HT-29 (cell line): Measurements from ENCODE around the gene RGS14. TPM values are rescaled to one million over a fixed set of nuclear protein-coding genes. Genes with fewer than 3 reads are reported as not detected.

ENCODE experiments used
- DNase-seq: peaks from one replicate; pipeline ENCODE4 v3.0.0-alpha.2; 2015; ENCODE audit warnings: low spot score
- total RNA-seq: library from RNA; depleted of rRNA; stranded (reverse); fragments of >200 nt; shearing (Covaris generic); gene quantifications from 2 replicates; pipeline ENCODE4 v1.2.3, GENCODE V29; 2014

RGS14 gene
- total RNA-seq, 1 experiment from 2014 or later = 48.9 TPM

DNA sequence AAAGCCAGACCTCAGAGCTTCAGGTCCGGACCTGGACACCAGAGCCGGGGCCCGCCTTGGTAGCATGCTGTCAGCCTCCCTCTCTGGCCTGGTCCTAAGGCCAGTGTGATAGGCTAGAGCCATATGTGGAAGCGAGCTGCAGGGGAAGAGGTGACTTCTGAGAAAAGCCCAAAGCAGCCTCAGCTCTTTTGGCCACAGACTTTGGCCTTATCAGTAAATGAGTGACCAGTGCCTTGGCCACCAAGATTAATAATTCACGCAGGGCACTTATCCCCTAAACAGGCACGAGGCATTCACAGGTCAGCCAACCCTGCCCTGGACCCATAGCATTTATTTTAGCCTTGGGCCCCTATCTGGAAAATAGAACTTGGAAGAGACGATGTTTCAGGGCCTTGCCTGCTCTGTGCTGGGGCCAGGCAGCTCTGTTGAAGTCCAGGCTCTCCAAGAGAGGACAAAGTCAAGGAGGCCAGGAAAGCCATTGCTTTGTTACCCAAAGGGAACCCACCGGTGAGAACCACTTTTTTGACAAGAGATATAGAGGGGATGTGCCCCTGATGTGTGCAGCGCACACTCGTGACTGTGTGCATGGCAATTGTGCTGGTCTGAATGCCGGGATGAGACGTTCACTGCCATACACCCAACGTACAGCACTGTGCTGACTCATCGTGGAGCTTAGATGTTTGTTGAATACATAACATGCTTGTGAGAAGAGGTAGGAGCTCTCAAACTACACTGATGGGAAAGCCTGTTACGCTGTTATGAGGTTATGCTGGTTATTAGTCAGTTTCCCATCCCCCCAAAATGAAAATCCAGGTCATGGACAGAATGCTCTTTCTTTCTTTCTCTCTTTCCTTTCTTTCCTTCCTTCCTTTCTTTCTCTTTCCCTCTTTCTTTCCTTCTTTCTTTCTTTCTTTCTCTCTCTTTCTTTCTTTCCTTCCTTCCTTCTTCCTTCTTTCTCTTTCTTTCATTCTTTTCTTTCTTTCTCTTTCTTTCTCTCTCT is 21.5 kb downstream of the RGS14 start:
- peak; percentile 74 for DNase-seq

DNA sequence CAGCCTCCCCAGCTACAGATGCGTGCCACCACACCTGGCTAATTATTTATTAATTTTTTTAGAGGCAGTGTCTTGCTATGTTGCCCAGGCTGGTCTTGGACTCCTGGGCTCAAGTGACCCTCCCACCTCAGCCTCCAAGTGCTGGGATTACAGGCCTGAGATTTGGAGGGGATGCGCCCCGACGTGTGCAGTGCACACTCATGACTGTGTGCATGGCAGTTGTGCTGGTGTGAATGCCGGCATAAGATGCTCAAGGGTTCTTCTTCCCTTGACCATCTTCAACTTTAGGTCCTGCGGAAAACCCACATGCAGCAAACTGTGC is 23.0 kb downstream of the RGS14 start:
- no peak for DNase-seq

DNA sequence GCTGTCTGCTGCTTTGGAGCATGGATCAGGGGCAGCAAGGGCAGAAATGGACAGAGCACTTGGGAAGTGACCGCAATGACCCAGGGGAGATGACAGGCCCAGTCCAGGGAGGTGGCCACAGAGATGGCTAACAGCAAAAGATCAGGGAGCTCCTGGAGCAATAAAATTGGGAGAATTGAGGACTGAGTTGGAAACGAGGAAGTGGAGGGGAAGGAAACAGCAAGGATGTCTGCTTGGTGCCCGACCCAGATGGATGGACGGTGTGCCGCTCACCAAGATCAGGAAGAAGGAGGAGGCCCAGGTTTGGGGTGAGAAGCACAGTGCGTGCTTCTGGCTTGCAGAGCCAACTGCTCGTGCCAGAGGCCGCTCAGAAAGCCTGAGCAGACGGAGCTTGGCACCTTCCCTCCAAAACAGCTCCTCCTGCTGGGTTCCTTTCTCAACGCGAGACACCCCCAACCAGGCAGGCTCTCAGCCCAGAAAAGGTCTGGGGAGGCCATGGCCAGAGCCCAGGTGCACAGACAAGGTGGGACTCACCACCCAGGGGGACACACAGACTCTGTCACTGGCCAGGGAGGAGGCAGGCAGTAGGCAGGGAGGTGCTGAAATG is 24.8 kb downstream of the RGS14 start:
- DNase-seq = peak; percentile 57

DNA sequence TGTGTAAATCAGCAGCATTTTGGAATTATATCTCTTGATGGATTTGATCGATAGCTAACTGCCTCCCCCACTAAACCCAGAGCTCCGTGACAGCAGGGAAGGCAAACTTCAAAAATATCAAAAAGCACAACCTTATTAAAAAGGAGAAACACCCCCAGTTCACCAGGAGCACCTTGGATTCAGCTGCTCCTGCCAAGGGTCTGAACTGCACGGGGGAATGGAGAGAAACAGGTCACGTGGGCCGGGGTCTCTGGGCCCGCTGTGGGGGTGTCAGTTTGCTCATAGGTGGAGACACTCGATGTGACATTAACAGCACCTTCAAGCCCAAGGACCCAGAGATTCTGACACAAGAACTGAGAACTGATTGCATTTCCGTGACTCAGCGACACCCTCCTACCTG is 25.5 kb downstream of the RGS14 start:
- no peak for DNase-seq

DNA sequence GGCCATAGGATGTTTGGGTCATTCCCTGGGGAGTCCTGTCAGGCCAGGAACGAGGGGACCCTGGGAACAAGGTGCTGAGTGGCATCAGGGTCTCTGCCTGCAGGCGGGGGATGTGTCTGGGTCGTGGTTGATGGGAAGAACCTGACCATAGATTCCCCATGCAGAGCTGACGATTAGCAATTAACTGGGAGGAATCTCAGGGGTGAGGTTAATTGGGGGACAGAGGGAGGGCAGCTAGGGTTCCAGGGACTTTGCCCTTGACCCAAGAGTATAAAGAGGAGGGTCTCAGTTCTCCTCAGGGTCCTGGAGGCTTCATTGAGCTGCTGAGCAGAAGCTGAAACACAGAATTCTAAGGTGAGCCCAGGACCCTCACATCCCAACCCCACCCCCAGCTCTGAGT is 26.4 kb downstream of the RGS14 start, which contains the start of gene SLC34A1:
SLC34A1 (plus strand) TSS at position 301 of the 400 bp plus-strand sequence. CDS start 1,308 bp downstream, outside the sequence.
- DNase-seq = no peak

DNA sequence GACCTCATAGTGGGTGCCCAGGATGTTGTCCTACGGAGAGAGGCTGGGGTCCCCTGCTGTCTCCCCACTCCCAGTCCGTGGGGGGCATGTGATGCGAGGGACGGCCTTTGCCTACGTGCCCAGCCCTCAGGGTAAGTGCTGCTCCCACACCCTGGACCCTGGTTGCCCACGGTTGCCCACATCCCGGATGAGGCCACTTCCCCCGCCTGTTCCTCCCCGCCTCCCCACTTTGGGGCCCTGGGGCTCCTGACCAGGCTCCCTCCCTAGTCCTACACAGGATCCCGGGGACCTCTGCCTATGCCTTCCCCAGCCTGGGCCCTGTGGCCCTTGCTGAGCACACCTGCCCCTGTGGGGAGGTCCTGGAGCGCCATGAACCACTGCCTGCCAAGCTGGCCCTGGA is 28.0 kb downstream of the RGS14 start:
- no peak for DNase-seq

DNA sequence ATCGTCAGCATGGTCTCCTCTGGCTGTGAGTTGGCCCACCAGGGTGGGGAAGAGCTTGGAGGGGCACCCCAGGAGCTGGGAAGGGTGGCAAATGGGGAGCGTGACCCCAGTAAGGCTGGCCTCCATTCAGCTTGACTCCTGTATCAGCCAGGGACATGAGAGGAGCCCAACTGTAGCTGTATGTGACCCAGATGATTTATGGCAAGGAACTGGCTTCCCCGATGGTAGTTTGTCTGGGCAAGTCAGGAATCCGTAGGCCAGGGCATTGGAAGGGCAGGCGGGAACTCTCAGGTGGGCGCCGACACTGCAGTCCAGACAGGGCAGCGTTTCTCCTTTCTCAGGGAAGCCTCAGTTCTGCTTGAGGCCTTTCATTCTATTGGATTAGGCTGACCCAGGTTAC is 28.8 kb downstream of the RGS14 start:
- no peak for DNase-seq

DNA sequence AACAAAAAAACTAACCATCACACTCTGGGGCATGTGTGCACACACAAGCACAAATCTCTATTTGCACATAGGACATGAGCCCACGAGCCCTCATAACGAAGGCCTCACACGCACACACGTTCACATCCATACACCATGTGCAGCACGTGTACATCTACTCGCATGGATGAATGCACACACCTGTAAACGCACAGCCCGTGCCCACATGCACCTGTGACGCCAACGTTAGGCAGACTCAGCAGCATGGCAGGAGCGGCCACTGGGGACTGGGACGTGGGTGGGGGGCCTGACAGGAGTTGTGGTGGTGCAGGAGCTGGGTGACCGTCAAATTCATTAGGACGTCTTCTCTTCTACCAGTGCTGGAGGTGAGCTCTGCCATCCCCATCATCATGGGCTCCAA is 29.7 kb downstream of the RGS14 start:
- DNase-seq = no peak

DNA sequence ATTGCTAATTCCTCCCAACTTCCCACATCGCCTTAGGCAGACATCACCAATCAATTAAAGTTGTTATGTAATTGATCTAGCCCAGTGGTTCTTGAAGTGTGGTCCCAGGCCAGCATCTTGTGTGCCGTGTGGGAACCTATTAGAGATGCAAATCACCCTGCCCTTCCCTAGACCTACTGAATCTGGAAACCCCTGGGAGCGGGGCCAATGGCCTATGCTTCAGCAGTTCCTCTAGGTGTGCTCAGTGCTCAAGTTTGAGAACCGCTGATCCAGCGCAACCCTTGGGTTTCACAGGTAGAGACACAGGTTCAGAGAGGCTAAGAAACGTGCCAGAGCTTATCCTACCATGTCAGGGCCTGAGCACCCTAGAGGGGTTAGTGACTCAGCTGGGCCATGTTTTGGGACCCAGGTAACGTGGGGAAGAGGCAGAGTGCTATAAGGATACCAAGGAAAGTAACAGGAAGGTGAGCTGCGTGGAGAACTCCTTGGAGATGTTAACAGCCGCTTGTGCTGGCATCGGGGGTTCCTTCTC is 30.9 kb downstream of the RGS14 start:
- no peak for DNase-seq

DNA sequence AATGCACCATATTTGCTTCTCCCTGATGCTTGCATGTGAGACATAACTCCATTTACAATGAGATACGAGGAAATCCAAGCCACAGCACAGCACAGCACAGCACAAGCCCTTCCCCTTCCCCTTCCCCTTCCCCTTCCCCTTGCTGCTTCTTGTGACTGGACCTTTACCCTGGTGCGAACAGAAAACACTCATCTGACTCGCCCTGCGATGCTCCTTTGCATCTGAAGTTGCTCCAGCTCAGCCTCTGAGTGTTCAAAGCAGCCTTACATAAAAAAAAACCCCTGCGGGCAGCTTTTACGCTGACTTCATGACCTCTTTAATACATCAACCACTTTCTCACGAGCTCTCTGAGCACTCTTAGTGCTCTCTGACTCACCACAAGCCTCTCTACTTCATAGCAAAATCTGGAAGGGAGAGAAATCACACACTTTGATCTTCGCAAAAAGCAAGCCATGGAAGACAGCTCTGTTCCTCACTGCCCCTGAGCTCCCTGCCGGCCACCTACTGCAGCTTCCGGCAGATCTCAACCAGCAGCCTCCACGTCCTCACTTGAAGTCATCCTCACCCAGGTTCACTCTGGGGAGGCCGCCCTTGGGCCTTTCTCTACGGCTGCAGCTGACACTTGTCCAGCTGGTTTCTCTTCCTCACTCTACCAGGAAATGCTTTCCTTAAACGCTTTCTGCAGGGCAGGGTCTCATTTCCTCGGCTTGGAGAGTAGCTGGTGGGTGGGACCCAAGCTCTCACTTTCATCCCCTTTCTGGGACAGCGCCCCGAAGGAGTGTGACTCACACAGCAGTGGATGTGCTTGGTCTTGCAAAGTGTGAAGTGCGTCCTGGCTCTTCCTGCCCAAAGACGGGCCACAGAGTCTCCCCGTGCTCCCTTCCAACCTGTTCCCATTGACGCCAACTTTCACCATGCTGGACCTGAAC is 31.8 kb downstream of the RGS14 start:
- peak; percentile 64 for DNase-seq

DNA sequence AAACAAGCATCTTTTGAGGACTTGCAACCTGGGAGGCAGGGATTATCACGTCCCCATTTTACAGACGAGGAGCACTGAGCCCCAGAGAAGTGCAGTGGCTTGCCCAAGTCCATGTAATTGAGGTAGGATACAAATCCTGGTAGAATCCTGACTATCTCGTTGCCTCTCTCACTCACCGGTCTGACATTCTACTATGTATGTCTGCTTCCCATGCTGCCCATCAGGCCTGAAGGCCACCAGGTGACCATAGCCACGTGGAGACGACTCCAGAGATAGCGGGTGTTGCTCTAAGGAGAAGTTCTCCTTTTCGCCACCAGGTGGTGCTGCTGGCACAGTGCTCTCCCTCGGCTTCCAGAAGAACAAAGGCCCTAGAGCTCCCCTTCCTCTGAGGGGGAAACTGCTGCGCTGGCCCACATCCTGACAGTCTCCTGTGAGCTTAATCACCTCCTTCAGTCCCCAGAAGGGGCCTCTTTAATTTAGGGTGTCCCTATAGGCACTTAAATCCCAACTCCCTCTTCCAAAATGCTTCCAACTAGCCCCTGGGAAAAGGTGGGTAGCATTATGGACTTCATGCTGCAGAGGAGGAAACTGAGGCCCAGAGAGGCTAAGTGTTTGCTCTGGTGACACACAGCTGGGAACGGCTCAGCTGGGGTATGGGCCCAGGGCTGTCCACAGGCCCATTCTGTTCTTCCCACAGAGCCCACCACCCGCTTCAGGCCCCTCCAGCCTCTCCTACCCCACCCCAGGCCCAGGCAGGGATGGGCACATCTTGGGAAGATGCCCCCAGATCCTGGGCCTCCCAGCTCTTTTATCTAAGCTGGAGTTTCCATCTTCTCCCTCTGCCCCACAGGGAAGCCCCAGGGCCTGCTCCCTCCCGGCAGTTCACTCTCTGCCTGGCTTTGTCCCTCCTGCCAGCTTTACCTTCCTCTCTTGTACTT is 32.9 kb downstream of the RGS14 start:
- DNase-seq = peak; percentile 95

DNA sequence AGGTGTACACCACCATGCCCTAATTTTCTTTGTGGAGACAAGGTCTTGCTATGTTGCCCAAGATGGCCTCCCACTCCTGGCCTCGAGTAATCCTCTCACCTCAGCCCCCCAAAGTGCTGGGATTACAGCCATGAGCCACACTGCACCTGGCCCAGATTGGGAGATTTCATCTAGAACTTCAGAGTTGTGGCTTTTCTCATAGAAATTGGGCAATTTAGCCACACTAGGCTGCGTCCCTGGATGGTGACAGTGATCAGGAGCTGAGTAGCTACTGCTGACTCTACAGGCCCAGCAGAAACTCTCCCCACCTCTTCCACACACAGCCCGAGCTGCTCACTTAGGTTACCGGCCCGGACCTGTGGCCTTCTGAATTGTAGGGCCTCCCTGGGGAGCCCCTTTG is 35.0 kb downstream of the RGS14 start:
- DNase-seq = no peak

DNA sequence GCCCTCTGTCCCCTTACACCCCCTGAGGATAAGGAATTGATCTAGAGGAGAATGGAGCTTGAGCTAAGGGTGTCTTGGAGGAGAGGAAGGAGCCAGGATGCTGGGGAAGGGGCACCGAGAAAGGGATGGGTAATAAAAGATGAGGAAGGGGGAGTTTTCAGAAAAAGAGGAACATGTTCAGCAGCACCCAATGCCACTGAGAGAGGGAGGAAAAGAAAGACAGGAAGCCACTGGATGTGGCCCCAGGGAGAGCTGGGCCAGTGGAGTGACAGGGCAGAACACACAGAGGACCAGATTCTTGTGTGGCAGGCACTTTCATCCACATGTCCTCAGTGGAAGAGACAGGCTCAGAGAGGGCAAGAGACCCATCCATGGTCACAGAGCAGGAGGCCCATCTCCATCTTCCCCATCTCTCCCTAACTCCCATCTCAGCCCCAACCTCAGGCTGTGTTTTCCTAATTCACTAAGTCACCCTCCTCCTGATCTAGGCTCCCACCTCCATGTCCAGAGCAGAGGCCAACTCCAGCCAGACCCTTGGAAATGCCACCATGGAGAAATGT is 35.6 kb downstream of the RGS14 start:
- no peak for DNase-seq

DNA sequence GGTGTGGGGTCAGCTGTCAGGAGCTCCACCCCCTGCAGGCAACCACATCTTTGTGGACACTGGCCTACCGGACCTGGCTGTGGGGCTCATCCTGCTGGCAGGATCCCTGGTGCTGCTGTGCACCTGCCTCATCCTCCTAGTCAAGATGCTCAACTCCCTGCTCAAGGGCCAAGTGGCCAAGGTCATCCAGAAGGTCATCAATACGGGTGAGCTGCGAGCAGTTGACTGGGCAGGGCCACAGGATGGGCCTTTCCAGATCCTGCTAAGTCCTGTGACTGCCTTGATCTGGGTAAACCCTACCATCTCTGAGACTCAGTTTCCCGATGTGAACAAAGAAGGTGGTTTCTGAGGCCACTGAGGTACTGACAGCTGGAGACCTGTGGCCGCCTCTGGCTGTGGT is 36.3 kb downstream of the RGS14 start:
- DNase-seq = no peak

DNA sequence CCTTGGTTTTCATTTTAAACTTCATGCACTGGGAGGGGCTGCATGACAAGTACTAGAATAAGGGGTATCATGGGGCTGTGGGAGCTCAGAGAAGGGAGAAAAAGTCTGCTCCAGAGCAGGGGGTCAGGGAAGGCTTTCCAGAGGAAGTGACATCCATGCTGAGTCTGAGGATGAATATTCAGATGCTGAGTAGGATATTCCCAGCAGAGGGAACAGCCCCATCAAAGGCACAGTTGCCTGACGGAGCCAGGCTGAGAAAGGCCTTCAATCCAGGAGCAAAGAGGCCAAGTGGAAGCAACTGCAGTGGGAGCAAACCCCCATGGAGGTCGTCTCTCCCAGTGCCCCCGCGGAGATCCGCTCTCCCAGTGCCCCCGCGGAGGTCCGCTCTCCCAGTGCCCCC is 38.4 kb downstream of the RGS14 start:
- DNase-seq = no peak

DNA sequence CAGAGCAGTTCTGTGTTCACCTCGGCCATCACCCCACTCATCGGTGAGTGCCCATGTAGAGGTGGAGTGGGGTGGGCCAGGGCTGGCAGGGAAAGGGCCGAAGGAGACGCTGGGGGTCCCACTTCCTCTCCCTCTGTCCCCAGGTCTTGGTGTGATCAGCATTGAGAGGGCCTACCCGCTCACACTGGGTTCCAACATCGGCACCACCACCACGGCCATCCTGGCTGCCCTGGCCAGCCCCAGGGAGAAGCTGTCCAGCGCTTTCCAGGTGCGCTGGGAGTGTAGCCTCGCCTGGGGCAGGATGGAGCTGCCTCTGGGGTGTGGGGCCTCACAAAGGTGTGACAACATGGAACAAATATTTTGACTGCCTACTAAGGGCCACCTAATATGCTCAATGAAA is 39.1 kb downstream of the RGS14 start:
- DNase-seq = no peak

DNA sequence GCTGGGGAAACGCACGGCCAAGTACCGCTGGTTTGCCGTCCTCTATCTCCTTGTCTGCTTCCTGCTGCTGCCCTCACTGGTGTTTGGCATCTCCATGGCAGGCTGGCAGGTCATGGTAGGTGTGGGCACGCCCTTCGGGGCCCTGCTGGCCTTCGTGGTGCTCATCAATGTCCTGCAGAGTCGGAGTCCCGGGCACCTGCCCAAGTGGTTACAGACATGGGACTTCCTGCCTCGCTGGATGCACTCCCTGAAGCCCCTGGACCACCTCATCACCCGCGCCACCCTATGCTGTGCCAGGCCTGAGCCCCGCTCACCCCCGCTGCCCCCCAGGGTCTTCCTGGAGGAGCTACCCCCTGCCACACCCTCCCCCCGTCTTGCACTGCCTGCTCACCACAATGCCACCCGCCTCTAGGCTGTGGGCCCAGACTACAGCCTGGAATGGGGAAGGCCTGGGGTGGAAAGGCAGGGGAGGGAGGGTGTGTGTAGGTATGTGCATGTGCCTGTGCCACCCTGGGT is 40.2 kb downstream of the RGS14 start:
- DNase-seq = no peak

DNA sequence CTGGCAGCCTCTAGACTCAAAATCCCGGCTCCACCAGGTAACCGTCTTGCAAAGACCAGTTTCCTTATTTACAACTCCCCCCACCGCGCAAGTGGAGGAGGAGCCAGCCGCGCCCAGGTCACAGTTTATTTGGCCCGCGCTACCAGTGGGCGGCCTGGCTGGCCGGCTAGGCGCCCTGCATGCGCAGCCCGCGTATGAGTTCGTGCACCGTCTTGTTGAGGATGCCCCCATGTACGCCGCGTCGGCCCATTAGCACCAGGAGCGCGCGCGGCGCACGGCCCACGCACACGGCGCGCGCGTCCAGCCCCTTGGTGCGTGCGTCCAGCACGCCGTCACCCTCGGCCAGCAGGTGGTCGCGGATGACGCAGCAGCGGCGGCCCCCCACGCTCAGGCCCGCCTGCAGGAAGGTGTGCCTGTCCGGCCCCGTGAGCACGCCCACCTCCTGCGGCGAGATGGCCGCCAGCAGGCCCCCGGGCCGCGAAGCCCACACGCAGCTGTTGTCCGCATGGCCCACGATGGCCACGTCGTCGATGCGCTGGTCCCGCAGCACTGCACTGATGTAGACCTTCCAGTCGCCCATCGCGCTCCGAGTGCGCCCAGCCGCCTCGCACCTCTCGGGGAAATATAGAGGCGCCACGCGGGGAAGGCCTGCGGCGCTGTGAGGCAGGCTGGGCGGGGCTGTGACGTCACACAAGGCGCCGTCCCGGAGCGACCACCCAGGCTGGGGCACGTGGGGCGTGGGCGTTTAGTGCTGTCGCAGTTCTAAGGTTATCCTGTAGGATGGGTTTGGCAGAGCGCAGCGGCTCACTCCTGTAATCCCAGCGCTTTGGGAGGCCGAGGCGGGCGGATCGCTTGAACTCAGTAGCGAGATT is 42.5 kb downstream of the RGS14 start, which contains the start of gene PFN3:
PFN3 (minus strand) TSS at position 665 of the 872 bp plus-strand sequence; CDS start at position 580, 85 bp downstream.
- no peak for DNase-seq
